HCT116 (cell line): ENCODE data around the gene CNN3. TPM values are rescaled to one million over a fixed set of nuclear protein-coding genes. Genes with fewer than 3 reads are reported as not detected.

ENCODE experiments used
- ATAC-seq: fragments of 200-7000 bp; cut with Tn5 transposase; 2 replicates; pipeline ENCODE4 v1.9.1; 2020; ENCODE audit warnings: mild to moderate bottlenecking, moderate library complexity
- BruUV-seq: library from RNA; stranded (reverse); fragments of 400-500 nt; replicated peaks from 2 replicates; lab custom pipeline; 2021; lab: Mats Ljungman, UMichigan
- CTCF ChIA-PET: fragments of 300-600 bp; sonication (Branson Sonifier 250); formaldehyde crosslinking; loops from one replicate; lab custom pipeline; 2021; ENCODE audit warnings: antibody characterized with exemption; lab: Charles Lee
- POLR2A ChIA-PET: fragments of 300-600, 350-600 bp; sonication (Branson Sonifier 250); formaldehyde crosslinking; loops from one replicate; lab custom pipeline; 2021; ENCODE audit warnings: antibody characterized with exemption; lab: Charles Lee
- RAD21 ChIA-PET, 2 experiments: fragments of 300-600 bp; sonication (Branson Sonifier 250); formaldehyde crosslinking; loops; one replicate each; lab custom pipeline; 2023; ENCODE audit warnings: low total read pairs in 2 of 2; ENCODE audit not compliant: uncharacterized antibody in 2 of 2, unreplicated experiment in 2 of 2, low non-redundant PET in 1 of 2; lab: Charles Lee
- DNase-seq: peaks from one replicate; pipeline ENCODE4 v3.0.0-alpha.2; 2010; ENCODE audit warnings: low read depth, low spot score
- H2AFZ ChIP-seq: fragments of 200-600 bp; shearing (Covaris generic), sonication (generic); 2 replicates; pipeline ENCODE4 v1.6.1; 2017; ENCODE audit warnings: low read depth, mixed run types, mixed read lengths, antibody characterized with exemption, low read length; ENCODE audit not compliant: poor library complexity, severe bottlenecking
- H3K27ac ChIP-seq: 2 replicates; pipeline ENCODE4 v1.5.1; 2012; ENCODE audit warnings: low read depth, low read length
- H3K27me3 ChIP-seq: fragments of 200-600 bp; sonication (generic); 2 replicates; pipeline ENCODE4 v1.6.1; 2016; ENCODE audit warnings: mixed run types, low read length, mixed read lengths; ENCODE audit not compliant: insufficient read depth
- H3K36me3 ChIP-seq, 2 experiments: fragments of 200-500 bp in 1 of 2; fragments of 200-600 bp in 1 of 2; sonication (Bioruptor generic) in 1 of 2; sonication (generic) in 1 of 2; 2 replicates each; pipeline versions ENCODE4 v1.5.1 to v1.6.1; 2014 to 2016; ENCODE audit warnings: low read length in 2 of 2, inconsistent platforms in 1 of 2, mixed read lengths in 1 of 2, mixed run types in 1 of 2; ENCODE audit not compliant: insufficient read depth in 2 of 2, control insufficient read depth in 1 of 2
- H3K4me1 ChIP-seq, 2 experiments: fragments of 200-600 bp in 1 of 2; sonication (generic) in 1 of 2; 2 replicates each; pipeline versions ENCODE4 v1.5.1 to v1.6.1; 2012 to 2017; ENCODE audit warnings: low read length in 2 of 2, inconsistent platforms in 1 of 2, mild to moderate bottlenecking in 1 of 2, mixed read lengths in 1 of 2, mixed run types in 1 of 2, moderate library complexity in 1 of 2; ENCODE audit not compliant: insufficient read depth in 2 of 2, control insufficient read depth in 1 of 2
- H3K4me2 ChIP-seq: fragments of 200-600 bp; sonication (generic); 2 replicates; pipeline ENCODE4 v1.6.1; 2017; ENCODE audit warnings: mixed run types, low read length, mixed read lengths
- H3K4me3 ChIP-seq, 2 experiments: fragments of 200-600 bp in 1 of 2; sonication (generic) in 1 of 2; replicated peaks in 1 of 2; 2 replicates each; pipeline ENCODE4 v1.5.1; 2011 to 2016; ENCODE audit warnings: low read length in 2 of 2, control low read depth in 1 of 2, low read depth in 1 of 2, mild to moderate bottlenecking in 1 of 2, mixed read lengths in 1 of 2, mixed run types in 1 of 2
- H3K79me2 ChIP-seq: fragments of 200-600 bp; sonication (generic); 2 replicates; pipeline ENCODE4 v1.6.1; 2017; ENCODE audit warnings: mild to moderate bottlenecking, mixed run types, low read length, moderate library complexity, mixed read lengths; ENCODE audit not compliant: insufficient read depth
- H3K9ac ChIP-seq: fragments of 200-600 bp; sonication (generic); 2 replicates; pipeline ENCODE4 v1.6.1; 2016; ENCODE audit warnings: low read length, mixed read lengths
- H3K9me2 ChIP-seq: fragments of 200-600 bp; sonication (generic), shearing (Covaris generic); 2 replicates; pipeline ENCODE4 v1.6.1; 2017; ENCODE audit warnings: mixed run types, mild to moderate bottlenecking, moderate library complexity; ENCODE audit not compliant: insufficient read depth
- H3K9me3 ChIP-seq, 2 experiments: fragments of 200-500 bp in 1 of 2; fragments of 200-600 bp in 1 of 2; sonication (Bioruptor generic) in 1 of 2; sonication (generic) in 1 of 2; 2 replicates each; pipeline ENCODE4 v1.6.1; 2014 to 2017; ENCODE audit warnings: low read length in 2 of 2, mixed read lengths in 2 of 2, inconsistent platforms in 1 of 2, low read depth in 1 of 2, mild to moderate bottlenecking in 1 of 2, mixed run types in 1 of 2, moderate library complexity in 1 of 2; ENCODE audit not compliant: control insufficient read depth in 1 of 2, insufficient read depth in 1 of 2
- H4K20me1 ChIP-seq: fragments of 200-600 bp; sonication (generic), shearing (Covaris generic); 2 replicates; pipeline ENCODE4 v1.6.1; 2017; ENCODE audit warnings: mixed run types, mild to moderate bottlenecking, moderate library complexity; ENCODE audit not compliant: insufficient read depth
- CBX3 ChIP-seq: IDR thresholded peaks from 2 replicates; pipeline ENCODE4 v1.6.1; 2012; ENCODE audit warnings: low read depth
- ELF1 ChIP-seq: IDR thresholded peaks from 2 replicates; pipeline ENCODE4 v1.6.1; 2012; ENCODE audit warnings: low read depth, borderline replicate concordance
- EZH2phosphoT487 ChIP-seq: fragments of 200-600 bp; IDR thresholded peaks from 2 replicates; pipeline ENCODE4 v1.6.1; 2018; ENCODE audit warnings: antibody characterized with exemption, borderline replicate concordance
- FOSL1 ChIP-seq: IDR thresholded peaks from 2 replicates; pipeline ENCODE4 v1.6.1; 2012; ENCODE audit warnings: low read depth
- JUND ChIP-seq: IDR thresholded peaks from 2 replicates; pipeline ENCODE4 v1.6.1; 2012
- POLR2A ChIP-seq: IDR thresholded peaks from 2 replicates; pipeline ENCODE4 v1.7.0; 2011; ENCODE audit warnings: borderline replicate concordance; ENCODE audit not compliant: insufficient read depth, insufficient read length; ENCODE audit errors: extremely low read depth
- POLR2AphosphoS5 ChIP-seq: IDR thresholded peaks from 2 replicates; pipeline ENCODE4 v1.6.1; 2011; ENCODE audit warnings: mild to moderate bottlenecking, low read depth, low read length, moderate library complexity
- REST ChIP-seq: IDR thresholded peaks from 2 replicates; pipeline ENCODE4 v1.6.1; 2012; ENCODE audit warnings: low read depth
- SRF ChIP-seq: IDR thresholded peaks from 2 replicates; pipeline ENCODE4 v1.6.1; 2012; ENCODE audit warnings: low read depth
- YY1 ChIP-seq: IDR thresholded peaks from 2 replicates; pipeline ENCODE4 v1.6.1; 2011; ENCODE audit warnings: low read length, low read depth, moderate library complexity, mild to moderate bottlenecking; ENCODE audit not compliant: insufficient replicate concordance; ENCODE audit errors: extremely low read depth
- ZFX ChIP-seq: fragments of 450-650 bp; IDR thresholded peaks from 2 replicates; pipeline ENCODE4 v1.6.1; 2017
- ZNF274 ChIP-seq: fragments of 200-500 bp; sonication (Bioruptor generic); IDR thresholded peaks from 2 replicates; pipeline ENCODE4 v1.6.1; 2014; ENCODE audit warnings: mild to moderate bottlenecking, low read depth, low read length, inconsistent platforms
- intact Hi-C: fragments of 100-400 bp; cut with micrococcal nuclease; formaldehyde crosslinking; loops from 2 replicates; pipeline ENCODE4 v1.10.0; 2022
- total RNA-seq: library from RNA; stranded (reverse); gene quantifications from one replicate; pipeline ENCODE4 v1.2.1, GENCODE V29; 2021; ENCODE audit not compliant: unreplicated experiment
- TF ChIP-seq, protein P1 (sequence below): IDR thresholded peaks from 2 replicates; pipeline ENCODE4 v1.6.1; 2012
- TF ChIP-seq, protein P2 (sequence below): IDR thresholded peaks from 2 replicates; pipeline ENCODE4 v1.6.1; 2011; ENCODE audit warnings: mild to moderate bottlenecking, low read length, moderate library complexity; ENCODE audit not compliant: insufficient replicate concordance; ENCODE audit errors: extremely low read depth
- TF ChIP-seq, protein P3 (sequence below): IDR thresholded peaks from 2 replicates; pipeline ENCODE4 v1.6.1; 2012

CNN3 gene
- total RNA-seq, 1 experiment from 2014 or later, result 109 TPM

DNA sequence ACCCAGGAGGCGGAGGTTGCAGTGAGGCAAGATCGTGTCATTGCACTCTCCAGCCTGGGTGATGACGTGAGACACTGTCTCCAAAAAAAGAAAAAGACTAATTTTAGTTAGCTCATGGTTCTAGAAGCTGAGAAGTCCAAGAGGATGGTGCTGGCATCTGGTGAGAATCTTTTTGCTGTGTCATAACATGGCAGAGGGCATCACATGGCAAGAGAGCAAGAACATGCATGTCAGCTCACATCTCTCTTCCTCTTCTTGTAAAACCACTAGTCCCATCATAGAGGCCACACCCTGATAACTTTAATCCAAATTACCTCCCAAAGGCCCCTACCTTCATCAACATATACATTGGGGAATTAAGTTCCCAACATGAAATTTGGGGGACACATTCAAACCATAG is 13.8 kb upstream of the CNN3 start:
- H3K9me3 ChIP-seq, result no peaks in the 10 kb centered on the region
- H4K20me1 ChIP-seq, result no peaks in the 10 kb centered on the region
- no peak for DNase-seq
- ChIA-PET POLR2A (no interaction called here), RAD21 (no interaction called here), CTCF (interaction anchor here (0.6 kb wide), 1 partner anchor 103 kb away, joined by 3 read pairs; no protein-coding TSS in a partner anchor)
- no peaks in the 10 kb centered on the region; the same call in 1 of the 2 replicates for H3K9me2 ChIP-seq
- TF ChIP-seq JUND, result no peak
- no peak for TF ChIP-seq ZNF274
- TF ChIP-seq, protein P1, sequence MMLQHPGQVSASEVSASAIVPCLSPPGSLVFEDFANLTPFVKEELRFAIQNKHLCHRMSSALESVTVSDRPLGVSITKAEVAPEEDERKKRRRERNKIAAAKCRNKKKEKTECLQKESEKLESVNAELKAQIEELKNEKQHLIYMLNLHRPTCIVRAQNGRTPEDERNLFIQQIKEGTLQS, result no peak
- TF ChIP-seq CBX3, result no peak
- TF ChIP-seq POLR2A, result no peak
- no peak for TF ChIP-seq ELF1
- TF ChIP-seq EZH2phosphoT487, result no peak
- no peak for TF ChIP-seq POLR2AphosphoS5
- no peak overlapping the region for H3K4me2 ChIP-seq
- no peak overlapping the region for H3K9ac ChIP-seq
- no TSS peak for BruUV-seq
- no peak overlapping the region for H3K4me3 ChIP-seq
- peaks cover 4 to 6% of the 10 kb centered on the region in 2 experiments; a peak in 3 of 4 replicates for H3K4me1 ChIP-seq
- H2AFZ ChIP-seq, result no peak overlapping the region
- intact Hi-C loops, result no loop called here
- no peaks in the 10 kb centered on the region for H3K36me3 ChIP-seq
- ATAC-seq, result no peak
- no peaks in the 10 kb centered on the region for H3K79me2 ChIP-seq
- no peaks in the 10 kb centered on the region for H3K27me3 ChIP-seq
- no peak overlapping the region for H3K27ac ChIP-seq

- Histone ChIP-seq H3K4me1 (peaks cover 4 to 6% of the 10 kb centered on the region in 2 experiments; a peak in 3 of 4 replicates), H3K27ac (no peak overlapping the region), H3K4me3 (no peak overlapping the region), H2AFZ (no peak overlapping the region), H3K9ac (no peak overlapping the region), H3K4me2 (no peak overlapping the region), H3K9me3 (no peaks in the 10 kb centered on the region), H3K79me2 (no peaks in the 10 kb centered on the region), H4K20me1 (no peaks in the 10 kb centered on the region), H3K9me2 (no peaks in the 10 kb centered on the region; the same call in 1 of the 2 replicates), H3K27me3 (no peaks in the 10 kb centered on the region), H3K36me3 (no peaks in the 10 kb centered on the region)
- RAD21 ChIA-PET, result no interaction called here
- ATAC-seq, result no peak
- DNase-seq, result no peak
- BruUV-seq, result no TSS peak
- intact Hi-C loops, result no loop called here
- CTCF ChIA-PET, result no interaction called here
- POLR2A ChIA-PET, result interaction anchor here (1.6 kb wide), 1 partner anchor 12 kb away, joined by 3 read pairs; no protein-coding TSS in a partner anchor
- TF ChIP-seq, protein P2, sequence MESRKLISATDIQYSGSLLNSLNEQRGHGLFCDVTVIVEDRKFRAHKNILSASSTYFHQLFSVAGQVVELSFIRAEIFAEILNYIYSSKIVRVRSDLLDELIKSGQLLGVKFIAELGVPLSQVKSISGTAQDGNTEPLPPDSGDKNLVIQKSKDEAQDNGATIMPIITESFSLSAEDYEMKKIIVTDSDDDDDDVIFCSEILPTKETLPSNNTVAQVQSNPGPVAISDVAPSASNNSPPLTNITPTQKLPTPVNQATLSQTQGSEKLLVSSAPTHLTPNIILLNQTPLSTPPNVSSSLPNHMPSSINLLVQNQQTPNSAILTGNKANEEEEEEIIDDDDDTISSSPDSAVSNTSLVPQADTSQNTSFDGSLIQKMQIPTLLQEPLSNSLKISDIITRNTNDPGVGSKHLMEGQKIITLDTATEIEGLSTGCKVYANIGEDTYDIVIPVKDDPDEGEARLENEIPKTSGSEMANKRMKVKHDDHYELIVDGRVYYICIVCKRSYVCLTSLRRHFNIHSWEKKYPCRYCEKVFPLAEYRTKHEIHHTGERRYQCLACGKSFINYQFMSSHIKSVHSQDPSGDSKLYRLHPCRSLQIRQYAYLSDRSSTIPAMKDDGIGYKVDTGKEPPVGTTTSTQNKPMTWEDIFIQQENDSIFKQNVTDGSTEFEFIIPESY, result no peak
- TF ChIP-seq, protein P1, result no peak
- TF ChIP-seq SRF (no peak), YY1 (no peak), REST (no peak), JUND (no peak), ZFX (no peak), FOSL1 (no peak)
- TF ChIP-seq, protein P3, sequence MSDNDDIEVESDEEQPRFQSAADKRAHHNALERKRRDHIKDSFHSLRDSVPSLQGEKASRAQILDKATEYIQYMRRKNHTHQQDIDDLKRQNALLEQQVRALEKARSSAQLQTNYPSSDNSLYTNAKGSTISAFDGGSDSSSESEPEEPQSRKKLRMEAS, result no peak
Measured at GRCh38 chr1:94937820-94938219, 10.9 kb upstream of the CNN3 start.
